OCI-LY7 (cell line): ENCODE data around the gene ZBTB20.

Source experiments
- EZH2phosphoT487 ChIP-seq: fragments of 200-600 bp; sonication (generic); IDR thresholded peaks from 2 replicates; pipeline ENCODE4 v1.6.1; 2018; ENCODE audit warnings: low read depth, borderline replicate concordance, mild to moderate bottlenecking, mixed run types, antibody characterized with exemption, low read length, moderate library complexity, mixed read lengths
- TF ChIP-seq, protein P1 (sequence below): fragments of 200-600 bp; sonication (generic); conservative IDR thresholded peaks from 2 replicates; pipeline ENCODE4 v1.5.1; 2014; ENCODE audit warnings: mild to moderate bottlenecking, antibody characterized with exemption, low read length, moderate library complexity, mixed read lengths

DNA sequence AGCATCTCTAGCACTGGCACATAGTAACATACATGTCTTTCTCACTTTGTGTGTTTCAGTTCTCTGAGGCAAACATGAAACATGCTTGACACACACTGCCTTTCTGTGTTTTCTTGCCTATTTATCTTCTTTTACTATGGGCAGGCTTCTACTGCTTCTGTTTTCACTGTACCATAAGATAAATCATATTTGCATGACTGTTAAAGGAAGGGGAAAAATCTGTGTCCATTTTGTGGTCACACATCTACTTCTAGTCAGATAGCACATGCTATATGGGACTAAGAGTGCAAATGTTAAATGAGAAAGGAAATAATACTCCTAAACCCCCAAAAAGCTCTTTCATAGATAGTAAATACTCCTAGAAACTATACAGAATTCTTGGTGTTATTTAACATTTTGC, 386.4 kb downstream of the ZBTB20 start:
- TF ChIP-seq, protein P1, sequence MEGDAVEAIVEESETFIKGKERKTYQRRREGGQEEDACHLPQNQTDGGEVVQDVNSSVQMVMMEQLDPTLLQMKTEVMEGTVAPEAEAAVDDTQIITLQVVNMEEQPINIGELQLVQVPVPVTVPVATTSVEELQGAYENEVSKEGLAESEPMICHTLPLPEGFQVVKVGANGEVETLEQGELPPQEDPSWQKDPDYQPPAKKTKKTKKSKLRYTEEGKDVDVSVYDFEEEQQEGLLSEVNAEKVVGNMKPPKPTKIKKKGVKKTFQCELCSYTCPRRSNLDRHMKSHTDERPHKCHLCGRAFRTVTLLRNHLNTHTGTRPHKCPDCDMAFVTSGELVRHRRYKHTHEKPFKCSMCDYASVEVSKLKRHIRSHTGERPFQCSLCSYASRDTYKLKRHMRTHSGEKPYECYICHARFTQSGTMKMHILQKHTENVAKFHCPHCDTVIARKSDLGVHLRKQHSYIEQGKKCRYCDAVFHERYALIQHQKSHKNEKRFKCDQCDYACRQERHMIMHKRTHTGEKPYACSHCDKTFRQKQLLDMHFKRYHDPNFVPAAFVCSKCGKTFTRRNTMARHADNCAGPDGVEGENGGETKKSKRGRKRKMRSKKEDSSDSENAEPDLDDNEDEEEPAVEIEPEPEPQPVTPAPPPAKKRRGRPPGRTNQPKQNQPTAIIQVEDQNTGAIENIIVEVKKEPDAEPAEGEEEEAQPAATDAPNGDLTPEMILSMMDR, result no peak
- no peak for TF ChIP-seq EZH2phosphoT487
